ENCODE measurements around the gene CELF4. TPM values are rescaled to one million over a fixed set of nuclear protein-coding genes. Genes with fewer than 3 reads are reported as not detected.

The CELF4 gene
- total RNA-seq, 4 donors from 2014 or later = 0.16 to 0.59 TPM; not detected in 2

- TF ChIP-seq, protein P1, sequence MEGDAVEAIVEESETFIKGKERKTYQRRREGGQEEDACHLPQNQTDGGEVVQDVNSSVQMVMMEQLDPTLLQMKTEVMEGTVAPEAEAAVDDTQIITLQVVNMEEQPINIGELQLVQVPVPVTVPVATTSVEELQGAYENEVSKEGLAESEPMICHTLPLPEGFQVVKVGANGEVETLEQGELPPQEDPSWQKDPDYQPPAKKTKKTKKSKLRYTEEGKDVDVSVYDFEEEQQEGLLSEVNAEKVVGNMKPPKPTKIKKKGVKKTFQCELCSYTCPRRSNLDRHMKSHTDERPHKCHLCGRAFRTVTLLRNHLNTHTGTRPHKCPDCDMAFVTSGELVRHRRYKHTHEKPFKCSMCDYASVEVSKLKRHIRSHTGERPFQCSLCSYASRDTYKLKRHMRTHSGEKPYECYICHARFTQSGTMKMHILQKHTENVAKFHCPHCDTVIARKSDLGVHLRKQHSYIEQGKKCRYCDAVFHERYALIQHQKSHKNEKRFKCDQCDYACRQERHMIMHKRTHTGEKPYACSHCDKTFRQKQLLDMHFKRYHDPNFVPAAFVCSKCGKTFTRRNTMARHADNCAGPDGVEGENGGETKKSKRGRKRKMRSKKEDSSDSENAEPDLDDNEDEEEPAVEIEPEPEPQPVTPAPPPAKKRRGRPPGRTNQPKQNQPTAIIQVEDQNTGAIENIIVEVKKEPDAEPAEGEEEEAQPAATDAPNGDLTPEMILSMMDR (IDR thresholded peaks at IDR 0.05) = no peak
- TF ChIP-seq POLR2A (IDR thresholded peaks at IDR 0.05) = no peak
- intact Hi-C loops (cut with DNase I; ENCODE audit: low total_unique reads) = no loop called here
- no peak for DNase-seq (ENCODE audit: low spot score in 2 of 2)
- WGBS, 2 donors = 64 to 79% methylated on average over 3 of the region's 3 CpGs
- no peak overlapping the region for H3K4me3 ChIP-seq (ENCODE audit: low read depth, poor library complexity, severe bottlenecking)
Measured at GRCh38 chr18:37520508-37520907, 45.1 kb downstream of the CELF4 start.

DNA sequence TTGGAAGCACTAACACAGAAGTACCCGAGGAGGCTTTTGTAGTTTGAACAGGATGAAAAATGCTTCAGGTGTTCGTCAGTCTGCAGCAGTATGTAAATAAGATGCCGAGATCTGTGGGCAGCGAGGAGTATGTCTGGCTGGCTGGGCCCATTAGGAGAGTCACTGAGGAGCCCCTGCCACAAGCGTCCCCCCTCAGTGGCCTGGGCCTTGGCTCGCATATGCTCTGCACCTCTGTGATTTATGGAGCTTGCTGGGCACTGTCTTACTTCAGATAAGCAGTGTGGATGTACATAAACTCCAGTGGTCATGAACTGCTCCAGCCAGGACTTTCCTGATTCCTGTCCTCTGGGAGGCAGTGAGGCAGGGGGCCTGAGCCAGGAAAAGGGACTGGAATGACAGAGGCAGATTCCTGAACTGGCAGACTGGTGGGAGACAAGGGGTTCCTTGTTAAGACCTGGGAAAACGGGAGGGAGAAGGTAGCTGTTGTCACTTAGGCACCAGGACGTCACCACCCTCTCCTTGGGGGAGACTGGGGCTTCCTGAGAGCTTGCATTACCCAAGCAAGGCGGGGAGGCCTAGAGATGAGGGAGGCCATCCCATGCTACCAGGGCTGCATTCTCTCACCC, 46.0 kb downstream of the CELF4 start:
- 78 to 84% methylated on average over 8 to 9 of the region's 9 CpGs for WGBS, 2 donors
- intact Hi-C loops (cut with DNase I; ENCODE audit: low total_unique reads) = no loop called here
- DNase-seq (ENCODE audit: low spot score in 2 of 2) = no peak
- TF ChIP-seq, protein P1 (IDR thresholded peaks at IDR 0.05) = no peak
- no peak for TF ChIP-seq POLR2A (IDR thresholded peaks at IDR 0.05)
- H3K4me3 ChIP-seq (ENCODE audit: low read depth, poor library complexity, severe bottlenecking) = no peak overlapping the region

DNA sequence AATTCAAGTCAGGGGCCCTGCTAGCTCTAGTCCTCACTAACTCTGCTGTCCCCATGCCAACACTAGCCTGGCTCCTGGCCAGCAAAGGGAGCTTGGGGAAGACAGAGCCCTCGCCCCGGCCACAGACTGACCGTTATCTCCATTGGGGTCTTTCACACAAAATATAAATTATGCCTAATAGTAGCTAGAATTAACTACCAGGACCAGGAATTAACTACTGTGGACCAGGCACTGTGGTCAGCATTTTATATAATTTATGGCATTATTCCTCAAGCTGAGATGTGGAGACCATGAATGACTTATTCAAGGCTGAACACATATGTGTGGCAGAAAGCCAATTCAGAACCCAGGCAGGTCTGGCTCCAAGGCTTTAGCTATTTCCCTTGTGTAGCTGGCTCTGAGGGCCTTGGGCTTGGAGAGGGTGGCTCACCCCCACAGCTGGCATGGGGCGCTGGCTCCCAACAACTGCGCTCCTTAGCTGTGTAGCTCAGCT, 49.2 kb downstream of the CELF4 start:
- WGBS, 2 donors = 75 to 77% methylated on average over 5 of the region's 5 CpGs
- TF ChIP-seq, protein P1 (IDR thresholded peaks at IDR 0.05) = no peak
- no peak for TF ChIP-seq POLR2A (IDR thresholded peaks at IDR 0.05)
- intact Hi-C loops (cut with DNase I; ENCODE audit: low total_unique reads) = no loop called here
- no peak overlapping the region for H3K4me3 ChIP-seq (ENCODE audit: low read depth, poor library complexity, severe bottlenecking)
- DNase-seq (ENCODE audit: low spot score in 2 of 2) = no peak

- 87 to 94% methylated on average over 3 of the region's 3 CpGs for WGBS, 2 donors
- no peak for DNase-seq (ENCODE audit: low spot score in 2 of 2)
- H3K4me3 ChIP-seq (ENCODE audit: low read depth, poor library complexity, severe bottlenecking) = no peak overlapping the region
Measured at GRCh38 chr18:37514953-37515352, 50.6 kb downstream of the CELF4 start.

GRCh38 chr18:37512400-37512799, 53.2 kb downstream of the CELF4 start:
- no peak overlapping the region for H3K4me3 ChIP-seq (ENCODE audit: low read depth, poor library complexity, severe bottlenecking)
- intact Hi-C loops (cut with DNase I; ENCODE audit: low total_unique reads) = no loop called here
- TF ChIP-seq, protein P1 (IDR thresholded peaks at IDR 0.05) = no peak
- no peak for TF ChIP-seq POLR2A (IDR thresholded peaks at IDR 0.05)
- 73 to 91% methylated on average over 2 of the region's 2 CpGs for WGBS, 2 donors
- no peak for DNase-seq (ENCODE audit: low spot score in 2 of 2)

More at GRCh38 chr18:37514953-37515352, 50.6 kb downstream of the CELF4 start:
- no peak for TF ChIP-seq POLR2A (IDR thresholded peaks at IDR 0.05)
- TF ChIP-seq, protein P1 (IDR thresholded peaks at IDR 0.05) = no peak
- intact Hi-C loops (cut with DNase I; ENCODE audit: low total_unique reads) = no loop called here

All from lower leg skin (tissue), 4 donors.